Type B pancreatic cell (in vitro differentiated cells): ENCODE results near the gene OTOG. TPM values are rescaled to one million over a fixed set of nuclear protein-coding genes. Genes with fewer than 3 reads are reported as not detected.
A peak's percentile ranks its signal among the peaks of the same experiment; 100 is the strongest.

Experiments used
- DNase-seq: peaks from one replicate; pipeline ENCODE4 v3.0.0; 2021; ENCODE audit warnings: mixed read lengths; ENCODE audit not compliant: unreplicated experiment; ENCODE audit errors: extremely low spot score
- H3K27ac Mint-ChIP-seq: 2 replicates; pipeline ENCODE4 v1.8.0; 2021; ENCODE audit warnings: mild to moderate bottlenecking, mixed read lengths
- H3K27me3 Mint-ChIP-seq: 2 replicates; pipeline ENCODE4 v1.8.0; 2021; ENCODE audit warnings: mixed read lengths
- H3K36me3 Mint-ChIP-seq: 2 replicates; pipeline ENCODE4 v1.8.0; 2021; ENCODE audit warnings: mixed read lengths
- H3K4me1 Mint-ChIP-seq: one replicate; pipeline ENCODE4 v1.8.0; 2021; ENCODE audit warnings: mixed read lengths; ENCODE audit not compliant: unreplicated experiment
- H3K4me3 Mint-ChIP-seq: 2 replicates; pipeline ENCODE4 v1.8.0; 2021; ENCODE audit warnings: mild to moderate bottlenecking, mixed read lengths
- H3K9me3 Mint-ChIP-seq: 2 replicates; pipeline ENCODE4 v1.8.0; 2021; ENCODE audit warnings: mixed read lengths
- CTCF ChIP-seq: fragments of 200-600 bp; sonication (generic); conservative IDR thresholded peaks from 2 replicates; pipeline ENCODE4 v1.5.0; 2021; ENCODE audit warnings: antibody characterized with exemption, mild to moderate bottlenecking
- total RNA-seq: library from RNA; stranded (reverse); gene quantifications from 2 replicates; pipeline ENCODE4 v1.2.1, GENCODE V29; 2021; ENCODE audit warnings: low replicate concordance

The OTOG gene
- total RNA-seq, 1 donor from 2014 or later: 1.5 TPM

- H3K9me3 Mint-ChIP-seq: no peaks in the 10 kb centered on the region
- no peak overlapping the region for H3K27ac Mint-ChIP-seq
- TF ChIP-seq CTCF: peak; percentile 92
- H3K4me1 Mint-ChIP-seq: peaks cover 6% of the 10 kb centered on the region
- H3K4me3 Mint-ChIP-seq: no peak overlapping the region
- peak; percentile 80 for DNase-seq
- H3K27me3 Mint-ChIP-seq: peaks cover 15% of the 10 kb centered on the region
- no peaks in the 10 kb centered on the region for H3K36me3 Mint-ChIP-seq
These were observed 42.5 kb upstream of the OTOG start for GRCh38 chr11:17504330-17505107.

GRCh38 chr11:17505146-17505545, 41.9 kb upstream of the OTOG start:
- H3K9me3 Mint-ChIP-seq: no peaks in the 10 kb centered on the region
- no peak overlapping the region for H3K4me3 Mint-ChIP-seq

GRCh38 chr11:17506314-17506713, 40.7 kb upstream of the OTOG start:
- Mint-ChIP-seq H3K9me3 (no peaks in the 10 kb centered on the region), H3K27ac (no peak overlapping the region), H3K27me3 (peaks cover 15% of the 10 kb centered on the region), H3K4me3 (no peak overlapping the region), H3K4me1 (peaks cover 6% of the 10 kb centered on the region), H3K36me3 (no peaks in the 10 kb centered on the region)
- TF ChIP-seq CTCF: no peak
- DNase-seq: no peak

More at GRCh38 chr11:17505146-17505545, 41.9 kb upstream of the OTOG start:
- no peak overlapping the region for H3K27ac Mint-ChIP-seq
- H3K27me3 Mint-ChIP-seq: peaks cover 15% of the 10 kb centered on the region
- TF ChIP-seq CTCF: no peak
- DNase-seq: no peak
- peaks cover 6% of the 10 kb centered on the region for H3K4me1 Mint-ChIP-seq
- H3K36me3 Mint-ChIP-seq: no peaks in the 10 kb centered on the region

GRCh38 chr11:17506942-17507341, 40.1 kb upstream of the OTOG start:
- H3K4me1 Mint-ChIP-seq: peaks cover 6% of the 10 kb centered on the region
- H3K36me3 Mint-ChIP-seq: no peaks in the 10 kb centered on the region
- peaks cover 15% of the 10 kb centered on the region for H3K27me3 Mint-ChIP-seq
- no peak overlapping the region for H3K4me3 Mint-ChIP-seq
- no peak for DNase-seq
- H3K9me3 Mint-ChIP-seq: no peaks in the 10 kb centered on the region
- no peak overlapping the region for H3K27ac Mint-ChIP-seq
- no peak for TF ChIP-seq CTCF

GRCh38 chr11:17507773-17508172, 39.3 kb upstream of the OTOG start:
- H3K27me3 Mint-ChIP-seq: peaks cover 15% of the 10 kb centered on the region

More at GRCh38 chr11:17507773-17508172, 39.3 kb upstream of the OTOG start:
- Mint-ChIP-seq H3K9me3 (no peaks in the 10 kb centered on the region), H3K36me3 (no peaks in the 10 kb centered on the region), H3K4me3 (no peak overlapping the region), H3K27ac (no peak overlapping the region), H3K4me1 (peaks cover 8% of the 10 kb centered on the region)
- DNase-seq: no peak
- TF ChIP-seq CTCF: no peak
